GM23338 (cell line): ENCODE data around the gene ETNK1.

Experiments
- CREB1 ChIP-seq: fragments of 250-450 bp; sonication (Bioruptor Pico); IDR thresholded peaks from 2 replicates; pipeline ENCODE4 v1.5.0; 2020; ENCODE audit warnings: low read depth, mild to moderate bottlenecking, moderate library complexity
- CTCF ChIP-seq, 2 experiments: fragments of 200-600 bp in 1 of 2; sonication (generic) in 1 of 2; conservative IDR thresholded peaks; 2 replicates each; pipeline versions ENCODE4 v1.5.1 to v1.6.1; 2016 to 2017; ENCODE audit warnings: antibody characterized with exemption in 2 of 2, low read depth in 2 of 2, mild to moderate bottlenecking in 2 of 2, moderate library complexity in 1 of 2
- ETS1 ChIP-seq: IDR thresholded peaks from 2 replicates; pipeline ENCODE4 v1.6.1; 2016; ENCODE audit warnings: antibody characterized with exemption
- EZH2 ChIP-seq: fragments of 200-600 bp; sonication (generic); IDR thresholded peaks from one replicate; pipeline ENCODE4 v1.8.0; 2017; ENCODE audit warnings: antibody characterized with exemption, mild to moderate bottlenecking, low read depth; ENCODE audit not compliant: unreplicated experiment
- EZH2phosphoT487 ChIP-seq: fragments of 200-600 bp; sonication (generic); IDR thresholded peaks from one replicate; pipeline ENCODE4 v1.8.1; 2018; ENCODE audit warnings: antibody characterized with exemption; ENCODE audit not compliant: unreplicated experiment
- JUNB ChIP-seq: IDR thresholded peaks from one replicate; pipeline ENCODE4 v1.6.1; 2016; ENCODE audit warnings: antibody characterized with exemption; ENCODE audit not compliant: unreplicated experiment
- NANOG ChIP-seq: IDR thresholded peaks from 2 replicates; pipeline ENCODE4 v1.6.1; 2016; ENCODE audit warnings: antibody characterized with exemption, borderline replicate concordance
- POLR2AphosphoS5 ChIP-seq: IDR thresholded peaks from 2 replicates; pipeline ENCODE4 v1.6.1; 2016; ENCODE audit warnings: antibody characterized with exemption, low read depth
- REST ChIP-seq: IDR thresholded peaks from one replicate; pipeline ENCODE4 v1.6.1; 2018; ENCODE audit warnings: antibody characterized with exemption; ENCODE audit not compliant: unreplicated experiment
- STAT1 ChIP-seq: IDR thresholded peaks from one replicate; pipeline ENCODE4 v1.6.1; 2016; ENCODE audit warnings: antibody characterized with exemption; ENCODE audit not compliant: unreplicated experiment
- ZNF114 ChIP-seq: fragments of 250-450 bp; sonication (Bioruptor Pico); IDR thresholded peaks from 2 replicates; pipeline ENCODE4 v1.5.0; 2020; ENCODE audit warnings: mild to moderate bottlenecking, moderate library complexity
- ZNF331 ChIP-seq: fragments of 250-450 bp; sonication (Bioruptor Pico); IDR thresholded peaks from 2 replicates; pipeline ENCODE4 v1.5.0; 2020; ENCODE audit warnings: low read depth, mild to moderate bottlenecking, moderate library complexity
- TF ChIP-seq, protein P1 (sequence below): fragments of 250-450 bp; sonication (Bioruptor Pico); IDR thresholded peaks from 2 replicates; pipeline ENCODE4 v1.5.0; 2020; ENCODE audit warnings: mild to moderate bottlenecking, moderate library complexity

DNA sequence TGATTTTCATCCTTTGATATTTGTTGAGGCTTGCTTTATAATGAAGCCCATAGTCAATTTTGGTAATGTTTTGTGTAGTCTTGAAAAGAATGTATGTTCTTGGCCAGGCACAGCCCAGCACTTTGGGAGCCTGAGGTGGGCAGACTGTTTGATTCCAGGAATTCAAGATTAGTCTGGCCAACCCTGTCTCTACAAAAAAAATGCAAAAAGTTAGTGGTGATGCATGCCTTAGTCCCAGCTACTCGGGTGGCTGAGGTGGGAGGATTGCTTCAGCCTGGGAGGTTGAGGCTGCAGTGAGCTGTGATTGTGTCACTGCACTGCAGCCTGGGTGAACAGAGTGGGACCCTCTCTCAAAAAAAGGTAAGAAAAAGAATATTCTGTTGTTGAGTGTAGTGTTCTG lies 10.8 kb downstream of the ETNK1 start:
- TF ChIP-seq CTCF (conservative IDR thresholded peaks at IDR 0.05; ENCODE audit: low read depth in 2 of 2) (no peak), EZH2 (no peak), POLR2AphosphoS5 (no peak), EZH2phosphoT487 (no peak), REST (no peak), CREB1 (CRISPR knock-in tag) (no peak), ETS1 (no peak), JUNB (no peak), STAT1 (no peak), ZNF114 (no peak), NANOG (no peak), ZNF331 (CRISPR knock-in tag) (no peak)
- TF ChIP-seq, protein P1, sequence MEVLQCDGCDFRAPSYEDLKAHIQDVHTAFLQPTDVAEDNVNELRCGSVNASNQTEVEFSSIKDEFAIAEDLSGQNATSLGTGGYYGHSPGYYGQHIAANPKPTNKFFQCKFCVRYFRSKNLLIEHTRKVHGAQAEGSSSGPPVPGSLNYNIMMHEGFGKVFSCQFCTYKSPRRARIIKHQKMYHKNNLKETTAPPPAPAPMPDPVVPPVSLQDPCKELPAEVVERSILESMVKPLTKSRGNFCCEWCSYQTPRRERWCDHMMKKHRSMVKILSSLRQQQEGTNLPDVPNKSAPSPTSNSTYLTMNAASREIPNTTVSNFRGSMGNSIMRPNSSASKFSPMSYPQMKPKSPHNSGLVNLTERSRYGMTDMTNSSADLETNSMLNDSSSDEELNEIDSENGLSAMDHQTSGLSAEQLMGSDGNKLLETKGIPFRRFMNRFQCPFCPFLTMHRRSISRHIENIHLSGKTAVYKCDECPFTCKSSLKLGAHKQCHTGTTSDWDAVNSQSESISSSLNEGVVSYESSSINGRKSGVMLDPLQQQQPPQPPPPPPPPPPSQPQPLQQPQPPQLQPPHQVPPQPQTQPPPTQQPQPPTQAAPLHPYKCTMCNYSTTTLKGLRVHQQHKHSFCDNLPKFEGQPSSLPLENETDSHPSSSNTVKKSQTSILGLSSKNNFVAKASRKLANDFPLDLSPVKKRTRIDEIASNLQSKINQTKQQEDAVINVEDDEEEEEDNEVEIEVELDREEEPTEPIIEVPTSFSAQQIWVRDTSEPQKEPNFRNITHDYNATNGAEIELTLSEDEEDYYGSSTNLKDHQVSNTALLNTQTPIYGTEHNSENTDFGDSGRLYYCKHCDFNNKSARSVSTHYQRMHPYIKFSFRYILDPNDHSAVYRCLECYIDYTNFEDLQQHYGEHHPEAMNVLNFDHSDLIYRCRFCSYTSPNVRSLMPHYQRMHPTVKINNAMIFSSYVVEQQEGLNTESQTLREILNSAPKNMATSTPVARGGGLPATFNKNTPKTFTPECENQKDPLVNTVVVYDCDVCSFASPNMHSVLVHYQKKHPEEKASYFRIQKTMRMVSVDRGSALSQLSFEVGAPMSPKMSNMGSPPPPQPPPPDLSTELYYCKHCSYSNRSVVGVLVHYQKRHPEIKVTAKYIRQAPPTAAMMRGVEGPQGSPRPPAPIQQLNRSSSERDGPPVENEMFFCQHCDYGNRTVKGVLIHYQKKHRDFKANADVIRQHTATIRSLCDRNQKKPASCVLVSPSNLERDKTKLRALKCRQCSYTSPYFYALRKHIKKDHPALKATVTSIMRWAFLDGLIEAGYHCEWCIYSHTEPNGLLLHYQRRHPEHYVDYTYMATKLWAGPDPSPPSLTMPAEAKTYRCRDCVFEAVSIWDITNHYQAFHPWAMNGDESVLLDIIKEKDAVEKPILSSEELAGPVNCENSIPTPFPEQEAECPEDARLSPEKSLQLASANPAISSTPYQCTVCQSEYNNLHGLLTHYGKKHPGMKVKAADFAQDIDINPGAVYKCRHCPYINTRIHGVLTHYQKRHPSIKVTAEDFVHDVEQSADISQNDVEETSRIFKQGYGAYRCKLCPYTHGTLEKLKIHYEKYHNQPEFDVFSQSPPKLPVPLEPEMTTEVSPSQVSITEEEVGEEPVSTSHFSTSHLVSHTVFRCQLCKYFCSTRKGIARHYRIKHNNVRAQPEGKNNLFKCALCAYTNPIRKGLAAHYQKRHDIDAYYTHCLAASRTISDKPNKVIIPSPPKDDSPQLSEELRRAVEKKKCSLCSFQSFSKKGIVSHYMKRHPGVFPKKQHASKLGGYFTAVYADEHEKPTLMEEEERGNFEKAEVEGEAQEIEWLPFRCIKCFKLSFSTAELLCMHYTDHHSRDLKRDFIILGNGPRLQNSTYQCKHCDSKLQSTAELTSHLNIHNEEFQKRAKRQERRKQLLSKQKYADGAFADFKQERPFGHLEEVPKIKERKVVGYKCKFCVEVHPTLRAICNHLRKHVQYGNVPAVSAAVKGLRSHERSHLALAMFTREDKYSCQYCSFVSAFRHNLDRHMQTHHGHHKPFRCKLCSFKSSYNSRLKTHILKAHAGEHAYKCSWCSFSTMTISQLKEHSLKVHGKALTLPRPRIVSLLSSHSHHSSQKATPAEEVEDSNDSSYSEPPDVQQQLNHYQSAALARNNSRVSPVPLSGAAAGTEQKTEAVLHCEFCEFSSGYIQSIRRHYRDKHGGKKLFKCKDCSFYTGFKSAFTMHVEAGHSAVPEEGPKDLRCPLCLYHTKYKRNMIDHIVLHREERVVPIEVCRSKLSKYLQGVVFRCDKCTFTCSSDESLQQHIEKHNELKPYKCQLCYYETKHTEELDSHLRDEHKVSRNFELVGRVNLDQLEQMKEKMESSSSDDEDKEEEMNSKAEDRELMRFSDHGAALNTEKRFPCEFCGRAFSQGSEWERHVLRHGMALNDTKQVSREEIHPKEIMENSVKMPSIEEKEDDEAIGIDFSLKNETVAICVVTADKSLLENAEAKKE, result no peak
